Liver (tissue), 9 donors: Measurements from ENCODE around the gene SLC25A25. TPM values are rescaled to one million over a fixed set of nuclear protein-coding genes. Genes with fewer than 3 reads are reported as not detected.

Experiments
- DNase-seq: peaks from one replicate; pipeline ENCODE4 v3.0.0-alpha.2; 2017; ENCODE audit warnings: low spot score
- H3K27ac ChIP-seq, 2 donors: one replicate each; pipeline ENCODE4 v1.7.0; 2013; ENCODE audit warnings: inconsistent platforms in 2 of 2, low read length in 2 of 2, control low read depth in 1 of 2, low read depth in 1 of 2, mild to moderate bottlenecking in 1 of 2
- H3K27me3 ChIP-seq, 4 donors: one replicate each; pipeline versions ENCODE4 v1.6.1 to v1.7.0; 2013; ENCODE audit warnings: low read length in 3 of 4, inconsistent platforms in 1 of 4, mild to moderate bottlenecking in 1 of 4, moderate library complexity in 1 of 4; ENCODE audit not compliant: control insufficient read depth in 4 of 4, insufficient read depth in 4 of 4
- H3K36me3 ChIP-seq, 4 donors: one replicate each; pipeline versions ENCODE4 v1.6.1 to v1.7.0; 2013; ENCODE audit warnings: low read length in 3 of 4, mild to moderate bottlenecking in 3 of 4, low read depth in 1 of 4, moderate library complexity in 1 of 4; ENCODE audit not compliant: control insufficient read depth in 4 of 4, insufficient read depth in 3 of 4
- H3K4me1 ChIP-seq, 4 donors: one replicate each; pipeline versions ENCODE4 v1.6.1 to v1.7.0; 2013; ENCODE audit warnings: low read length in 3 of 4, mild to moderate bottlenecking in 3 of 4, moderate library complexity in 1 of 4; ENCODE audit not compliant: control insufficient read depth in 4 of 4, insufficient read depth in 4 of 4
- H3K4me3 ChIP-seq, 3 donors: one replicate each; pipeline versions ENCODE4 v1.6.1 to v1.7.0; 2013; ENCODE audit warnings: low read length in 3 of 3, control low read depth in 1 of 3, low read depth in 1 of 3, mild to moderate bottlenecking in 1 of 3
- H3K9ac ChIP-seq, 2 donors: one replicate each; pipeline ENCODE4 v1.7.0; 2013; ENCODE audit warnings: low read length in 2 of 2, mild to moderate bottlenecking in 2 of 2, moderate library complexity in 2 of 2, control low read depth in 1 of 2, low read depth in 1 of 2
- H3K9me3 ChIP-seq, 4 donors: one replicate each; pipeline versions ENCODE4 v1.6.1 to v1.7.0; 2013; ENCODE audit warnings: low read length in 3 of 4; ENCODE audit not compliant: control insufficient read depth in 4 of 4
- ATF3 ChIP-seq: IDR thresholded peaks from 2 replicates; pipeline ENCODE4 v1.6.1; 2016; ENCODE audit warnings: antibody characterized with exemption
- EGR1 ChIP-seq, 2 donors: IDR thresholded peaks; 2 replicates each; pipeline ENCODE4 v1.6.1; 2016 to 2018; ENCODE audit warnings: antibody characterized with exemption in 2 of 2, low read depth in 2 of 2
- FOXA1 ChIP-seq: IDR thresholded peaks from 2 replicates; pipeline ENCODE4 v1.6.1; 2016; ENCODE audit warnings: antibody characterized with exemption
- FOXA2 ChIP-seq: IDR thresholded peaks from 2 replicates; pipeline ENCODE4 v1.6.1; 2016; ENCODE audit warnings: antibody characterized with exemption
- GABPA ChIP-seq, 2 donors: IDR thresholded peaks in 1 of 2; conservative IDR thresholded peaks in 1 of 2; 2 replicates each; pipeline ENCODE4 v1.6.1; 2016; ENCODE audit warnings: antibody characterized with exemption in 2 of 2, mild to moderate bottlenecking in 1 of 2, moderate library complexity in 1 of 2
- HNF4A ChIP-seq, 2 donors: conservative IDR thresholded peaks; 2 replicates each; pipeline ENCODE4 v1.6.1; 2016; ENCODE audit warnings: antibody characterized with exemption in 2 of 2, mild to moderate bottlenecking in 2 of 2
- HNF4G ChIP-seq: IDR thresholded peaks from 2 replicates; pipeline ENCODE4 v1.6.1; 2016; ENCODE audit warnings: antibody characterized with exemption
- JUND ChIP-seq, 2 donors: IDR thresholded peaks; 2 replicates each; pipeline ENCODE4 v1.6.1; 2016; ENCODE audit warnings: antibody characterized with exemption in 2 of 2
- NR2F2 ChIP-seq: IDR thresholded peaks from 2 replicates; pipeline ENCODE4 v1.6.1; 2016; ENCODE audit warnings: antibody characterized with exemption
- RAD21 ChIP-seq, 2 donors: IDR thresholded peaks; 2 replicates each; pipeline ENCODE4 v1.6.1; 2016; ENCODE audit warnings: antibody characterized with exemption in 2 of 2, mild to moderate bottlenecking in 2 of 2
- RXRA ChIP-seq, 2 donors: IDR thresholded peaks; 2 replicates each; pipeline ENCODE4 v1.6.1; 2017 to 2018; ENCODE audit warnings: antibody characterized with exemption in 2 of 2, mild to moderate bottlenecking in 1 of 2
- SP1 ChIP-seq: IDR thresholded peaks from 2 replicates; pipeline ENCODE4 v1.6.1; 2018; ENCODE audit warnings: antibody characterized with exemption, mild to moderate bottlenecking
- TAF1 ChIP-seq: conservative IDR thresholded peaks from 2 replicates; pipeline ENCODE4 v1.6.1; 2016; ENCODE audit warnings: antibody characterized with exemption, mild to moderate bottlenecking
- YY1 ChIP-seq: IDR thresholded peaks from 2 replicates; pipeline ENCODE4 v1.6.1; 2016; ENCODE audit warnings: antibody characterized with exemption, mild to moderate bottlenecking
- ZBTB33 ChIP-seq: IDR thresholded peaks from 2 replicates; pipeline ENCODE4 v1.6.1; 2016; ENCODE audit warnings: antibody characterized with exemption
- WGBS: extraction: QIAGEN DNeasy Blood & Tissue Kit; methylation state at CpG from one replicate; pipeline ENCODE4 v1.1.7; 2013; 5-methylcytosine and 5-hydroxymethylcytosine counted together
- polyA plus RNA-seq, 2 donors: library from polyadenylated mRNA; stranded (reverse) in 1 of 2; unstranded in 1 of 2; fragments of 200-250 nt in 1 of 2; fragments of >200 nt in 1 of 2; fragmentation: Nextera tagmentation in 1 of 2; extraction: Ambion mirVana in 1 of 2; gene quantifications; one replicate each; pipeline versions ENCODE4 v1.2.1 to v1.2.3, GENCODE V29; 2013 to 2015
- total RNA-seq, 2 donors: library from RNA; depleted of rRNA; stranded (reverse); fragments of >200 nt; gene quantifications; one replicate each; pipeline ENCODE4 v1.2.3, GENCODE V29; 2014
- TF ChIP-seq, protein P1 (sequence below): fragments of 150-350 bp; IDR thresholded peaks from 2 replicates; pipeline ENCODE4 v1.5.1; 2017; ENCODE audit warnings: improper control_type of control experiment, low read depth, low read length; ENCODE audit not compliant: missing input control
- TF ChIP-seq, protein P2 (sequence below): IDR thresholded peaks from 2 replicates; pipeline ENCODE4 v1.6.1; 2016; ENCODE audit warnings: antibody characterized with exemption, mild to moderate bottlenecking
- TF ChIP-seq, protein P3 (sequence below): IDR thresholded peaks from 2 replicates; pipeline ENCODE4 v1.6.1; 2016; ENCODE audit warnings: antibody characterized with exemption
- donor health status: healthy.
- donor health status: healthy.
- donor health status: healthy.
- donor health status: healthy.
- donor health status: healthy.

Gene SLC25A25
- total and polyA plus RNA-seq, 4 donors: 21.7 to 74.6 (median 39.3) TPM

GRCh38 chr9:128078504-128079434 is 10.7 kb downstream of the SLC25A25 start:
- no peaks in the 10 kb centered on the region for H3K9me3 ChIP-seq
- H3K36me3 ChIP-seq: no peaks in the 10 kb centered on the region
- H3K27me3 ChIP-seq: no peaks in the 10 kb centered on the region
- no peak for DNase-seq
- TF ChIP-seq NR2F2 (no peak), RXRA (IDR thresholded peaks at IDR 0.05) (peak in 1 of 2 donors; percentile 67), TAF1 (no peak), RAD21 (IDR thresholded peaks at IDR 0.05) (peak in 1 of 2 donors; percentile 12), HNF4A (conservative IDR thresholded peaks at IDR 0.05) (peak; percentile 24 to 53), YY1 (peak; percentile 68), SP1 (peak; percentile 15), JUND (IDR thresholded peaks at IDR 0.05) (peak; percentile 47 to 67)
- peaks cover 5 to 23% (median 17%) of the 10 kb centered on the region in 4 donors for H3K4me1 ChIP-seq
- no peak overlapping the region for H3K4me3 ChIP-seq
- H3K9ac ChIP-seq: no peak overlapping the region
- 61% methylated on average over 11 of the region's 11 CpGs for WGBS
- peak overlapping the region; percentile 16 to 36 for H3K27ac ChIP-seq

DNA sequence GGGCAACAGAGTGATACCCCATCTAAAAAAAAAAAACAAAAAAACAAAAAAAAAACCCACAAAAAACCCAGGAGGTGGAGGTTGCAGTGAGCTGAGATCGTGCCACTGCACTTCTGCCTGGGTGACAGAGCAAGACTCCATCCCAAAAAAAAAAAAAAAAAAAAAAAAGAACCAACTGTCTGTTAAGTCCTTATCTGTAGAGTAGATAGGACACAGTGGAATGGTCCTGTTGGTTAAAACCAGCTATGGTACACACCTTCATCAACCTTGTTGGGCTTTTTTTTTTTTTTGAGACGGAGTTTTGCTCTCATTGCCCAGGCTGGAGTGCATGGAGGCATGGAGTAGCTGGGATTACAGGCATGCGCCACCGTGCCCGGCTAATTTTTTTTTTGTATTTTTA is 12.2 kb downstream of the SLC25A25 start:
- whole genome bisulfite sequencing: 95% methylated on average over 5 of the region's 5 CpGs
- Histone ChIP-seq H3K4me3 (no peak overlapping the region), H3K9me3 (no peaks in the 10 kb centered on the region), H3K4me1 (peaks cover 0 to 22% (median 13%) of the 10 kb centered on the region in 4 donors), H3K27me3 (no peaks in the 10 kb centered on the region), H3K27ac (no peak overlapping the region), H3K9ac (no peak overlapping the region), H3K36me3 (no peaks in the 10 kb centered on the region)
- TF ChIP-seq ZBTB33: no peak
- TF ChIP-seq NR2F2: no peak
- no peak for TF ChIP-seq FOXA1
- no peak for TF ChIP-seq FOXA2
- TF ChIP-seq, protein P1, sequence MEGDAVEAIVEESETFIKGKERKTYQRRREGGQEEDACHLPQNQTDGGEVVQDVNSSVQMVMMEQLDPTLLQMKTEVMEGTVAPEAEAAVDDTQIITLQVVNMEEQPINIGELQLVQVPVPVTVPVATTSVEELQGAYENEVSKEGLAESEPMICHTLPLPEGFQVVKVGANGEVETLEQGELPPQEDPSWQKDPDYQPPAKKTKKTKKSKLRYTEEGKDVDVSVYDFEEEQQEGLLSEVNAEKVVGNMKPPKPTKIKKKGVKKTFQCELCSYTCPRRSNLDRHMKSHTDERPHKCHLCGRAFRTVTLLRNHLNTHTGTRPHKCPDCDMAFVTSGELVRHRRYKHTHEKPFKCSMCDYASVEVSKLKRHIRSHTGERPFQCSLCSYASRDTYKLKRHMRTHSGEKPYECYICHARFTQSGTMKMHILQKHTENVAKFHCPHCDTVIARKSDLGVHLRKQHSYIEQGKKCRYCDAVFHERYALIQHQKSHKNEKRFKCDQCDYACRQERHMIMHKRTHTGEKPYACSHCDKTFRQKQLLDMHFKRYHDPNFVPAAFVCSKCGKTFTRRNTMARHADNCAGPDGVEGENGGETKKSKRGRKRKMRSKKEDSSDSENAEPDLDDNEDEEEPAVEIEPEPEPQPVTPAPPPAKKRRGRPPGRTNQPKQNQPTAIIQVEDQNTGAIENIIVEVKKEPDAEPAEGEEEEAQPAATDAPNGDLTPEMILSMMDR: no peak
- TF ChIP-seq, protein P2, sequence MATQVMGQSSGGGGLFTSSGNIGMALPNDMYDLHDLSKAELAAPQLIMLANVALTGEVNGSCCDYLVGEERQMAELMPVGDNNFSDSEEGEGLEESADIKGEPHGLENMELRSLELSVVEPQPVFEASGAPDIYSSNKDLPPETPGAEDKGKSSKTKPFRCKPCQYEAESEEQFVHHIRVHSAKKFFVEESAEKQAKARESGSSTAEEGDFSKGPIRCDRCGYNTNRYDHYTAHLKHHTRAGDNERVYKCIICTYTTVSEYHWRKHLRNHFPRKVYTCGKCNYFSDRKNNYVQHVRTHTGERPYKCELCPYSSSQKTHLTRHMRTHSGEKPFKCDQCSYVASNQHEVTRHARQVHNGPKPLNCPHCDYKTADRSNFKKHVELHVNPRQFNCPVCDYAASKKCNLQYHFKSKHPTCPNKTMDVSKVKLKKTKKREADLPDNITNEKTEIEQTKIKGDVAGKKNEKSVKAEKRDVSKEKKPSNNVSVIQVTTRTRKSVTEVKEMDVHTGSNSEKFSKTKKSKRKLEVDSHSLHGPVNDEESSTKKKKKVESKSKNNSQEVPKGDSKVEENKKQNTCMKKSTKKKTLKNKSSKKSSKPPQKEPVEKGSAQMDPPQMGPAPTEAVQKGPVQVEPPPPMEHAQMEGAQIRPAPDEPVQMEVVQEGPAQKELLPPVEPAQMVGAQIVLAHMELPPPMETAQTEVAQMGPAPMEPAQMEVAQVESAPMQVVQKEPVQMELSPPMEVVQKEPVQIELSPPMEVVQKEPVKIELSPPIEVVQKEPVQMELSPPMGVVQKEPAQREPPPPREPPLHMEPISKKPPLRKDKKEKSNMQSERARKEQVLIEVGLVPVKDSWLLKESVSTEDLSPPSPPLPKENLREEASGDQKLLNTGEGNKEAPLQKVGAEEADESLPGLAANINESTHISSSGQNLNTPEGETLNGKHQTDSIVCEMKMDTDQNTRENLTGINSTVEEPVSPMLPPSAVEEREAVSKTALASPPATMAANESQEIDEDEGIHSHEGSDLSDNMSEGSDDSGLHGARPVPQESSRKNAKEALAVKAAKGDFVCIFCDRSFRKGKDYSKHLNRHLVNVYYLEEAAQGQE: no peak
- TF ChIP-seq RAD21 (IDR thresholded peaks at IDR 0.05): no peak
- no peak for TF ChIP-seq TAF1
- no peak for TF ChIP-seq HNF4A (conservative IDR thresholded peaks at IDR 0.05)
- TF ChIP-seq ATF3: no peak
- no peak for TF ChIP-seq SP1
- no peak for TF ChIP-seq JUND (IDR thresholded peaks at IDR 0.05)
- no peak for TF ChIP-seq GABPA (IDR thresholded peaks at IDR 0.05 in 1 of 2, conservative IDR thresholded peaks at IDR 0.05 in 1 of 2)
- TF ChIP-seq HNF4G: no peak
- TF ChIP-seq, protein P3, sequence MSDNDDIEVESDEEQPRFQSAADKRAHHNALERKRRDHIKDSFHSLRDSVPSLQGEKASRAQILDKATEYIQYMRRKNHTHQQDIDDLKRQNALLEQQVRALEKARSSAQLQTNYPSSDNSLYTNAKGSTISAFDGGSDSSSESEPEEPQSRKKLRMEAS: no peak
- no peak for TF ChIP-seq YY1
- no peak for TF ChIP-seq EGR1 (IDR thresholded peaks at IDR 0.05; ENCODE audit: low read depth in 2 of 2)
- no peak for TF ChIP-seq RXRA (IDR thresholded peaks at IDR 0.05)
- no peak for DNase-seq
